ENCODE data around the gene TGFB3. TPM values are rescaled to one million over a fixed set of nuclear protein-coding genes. Genes with fewer than 3 reads are reported as not detected.

Gene TGFB3
- total and polyA plus RNA-seq, 2 donors (not counting 1 experiment from before 2014, with no cell fraction given) = 7.0 to 9.4 TPM

DNA sequence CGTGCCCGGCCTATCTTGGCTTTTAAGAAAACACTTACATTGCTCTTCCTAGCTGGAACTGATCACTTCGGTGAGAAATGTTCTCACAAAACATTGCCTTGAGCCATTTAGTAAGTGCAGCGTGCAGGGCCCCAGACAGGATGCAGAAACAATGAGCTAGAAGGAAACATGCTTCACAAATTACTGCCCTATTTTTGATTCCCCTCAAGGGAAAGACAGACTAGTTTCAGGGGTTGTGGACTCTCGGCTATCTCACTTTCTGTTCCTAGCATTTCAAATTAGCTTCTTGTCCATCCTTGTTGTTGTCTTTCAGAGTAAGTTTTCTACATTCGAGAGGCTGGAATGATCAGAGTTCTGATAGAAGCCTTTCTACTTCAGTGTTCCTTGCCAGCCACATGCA is 21.6 kb downstream of the TGFB3 start:
- Histone ChIP-seq H4K20me1 (ENCODE audit: control insufficient read depth, insufficient read depth, low read length, poor library complexity, severe bottlenecking) (no peaks in the 10 kb centered on the region), H3K4me2 (replicated peaks; ENCODE audit: low read depth, low read length, poor library complexity, severe bottlenecking) (peak overlapping the region; percentile 68)
- intact Hi-C loops (cut with micrococcal nuclease) = no loop called here

DNA sequence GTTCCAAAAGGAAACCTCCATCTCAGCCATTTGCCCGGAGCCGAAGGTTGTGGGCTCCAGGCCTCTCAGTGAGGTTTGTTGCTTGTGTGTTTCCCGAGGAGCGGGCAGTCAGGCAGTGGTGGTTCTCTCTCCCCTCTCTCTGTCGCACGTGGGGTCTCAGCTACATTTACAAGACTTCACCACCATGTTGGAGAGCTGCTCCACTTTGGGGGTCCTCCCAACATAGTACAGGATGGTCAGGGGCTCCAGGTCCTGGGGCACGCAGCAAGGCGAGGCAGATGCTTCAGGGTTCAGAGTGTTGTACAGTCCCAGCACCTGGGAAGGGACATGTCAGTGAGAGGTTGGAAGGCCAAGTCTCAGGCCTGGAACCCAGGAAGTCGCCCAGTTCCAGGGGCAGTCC is 22.8 kb downstream of the TGFB3 start:
- Mint-ChIP-seq H3K27ac (peak overlapping the region; percentile 66), H3K4me3 (peak overlapping the region; percentile 42), H3K27me3 (no peaks in the 10 kb centered on the region), H3K9me3 (ENCODE audit: insufficient read depth) (no peaks in the 10 kb centered on the region), H3K4me1 (peaks cover 51% of the 10 kb centered on the region)
- ATAC-seq (ENCODE audit: low read depth) (no peak), DNase-seq (no peak)
- Histone ChIP-seq H3K4me2 (replicated peaks; ENCODE audit: low read depth, low read length, poor library complexity, severe bottlenecking) (peak overlapping the region; percentile 68), H3K27ac (ENCODE audit: low read length in 2 of 2) (peak overlapping the region in 1 of 2 donors; percentile 90), H3K27me3 (replicated peaks in 1 of 4; ENCODE audit: control extremely low read depth in 1 of 4, control insufficient read depth in 3 of 4, insufficient read depth in 4 of 4, low read length in 3 of 4) (no peaks in the 10 kb centered on the region), H3K9me3 (ENCODE audit: control extremely low read depth in 1 of 3, control insufficient read depth in 2 of 3, insufficient read depth in 1 of 3, low read length in 2 of 3) (no peaks in the 10 kb centered on the region), H2AFZ (ENCODE audit: insufficient read depth, low read depth, low read length, poor library complexity, severe bottlenecking) (no peak overlapping the region), H3K36me3 (replicated peaks in 1 of 2; ENCODE audit: control extremely low read depth in 1 of 2, control insufficient read depth in 1 of 2, extremely low read depth in 1 of 2, insufficient read depth in 2 of 2, low read length in 1 of 2) (no peaks in the 10 kb centered on the region), H4K20me1 (ENCODE audit: control insufficient read depth, insufficient read depth, low read length, poor library complexity, severe bottlenecking) (no peaks in the 10 kb centered on the region), H3K4me3 (ENCODE audit: control extremely low read depth in 1 of 5, extremely low read depth in 1 of 5, insufficient read depth in 1 of 5, low read depth in 2 of 5, low read length in 4 of 5) (no peak overlapping the region), H3K9ac (ENCODE audit: low read length) (no peak overlapping the region), H3K4me1 (ENCODE audit: control insufficient read depth in 2 of 2, insufficient read depth in 2 of 2, low read length in 2 of 2) (peaks cover 33 to 36% of the 10 kb centered on the region in 2 donors), H3K79me2 (ENCODE audit: control insufficient read depth, insufficient read depth, low read length) (no peaks in the 10 kb centered on the region)
- TF ChIP-seq, protein P1, sequence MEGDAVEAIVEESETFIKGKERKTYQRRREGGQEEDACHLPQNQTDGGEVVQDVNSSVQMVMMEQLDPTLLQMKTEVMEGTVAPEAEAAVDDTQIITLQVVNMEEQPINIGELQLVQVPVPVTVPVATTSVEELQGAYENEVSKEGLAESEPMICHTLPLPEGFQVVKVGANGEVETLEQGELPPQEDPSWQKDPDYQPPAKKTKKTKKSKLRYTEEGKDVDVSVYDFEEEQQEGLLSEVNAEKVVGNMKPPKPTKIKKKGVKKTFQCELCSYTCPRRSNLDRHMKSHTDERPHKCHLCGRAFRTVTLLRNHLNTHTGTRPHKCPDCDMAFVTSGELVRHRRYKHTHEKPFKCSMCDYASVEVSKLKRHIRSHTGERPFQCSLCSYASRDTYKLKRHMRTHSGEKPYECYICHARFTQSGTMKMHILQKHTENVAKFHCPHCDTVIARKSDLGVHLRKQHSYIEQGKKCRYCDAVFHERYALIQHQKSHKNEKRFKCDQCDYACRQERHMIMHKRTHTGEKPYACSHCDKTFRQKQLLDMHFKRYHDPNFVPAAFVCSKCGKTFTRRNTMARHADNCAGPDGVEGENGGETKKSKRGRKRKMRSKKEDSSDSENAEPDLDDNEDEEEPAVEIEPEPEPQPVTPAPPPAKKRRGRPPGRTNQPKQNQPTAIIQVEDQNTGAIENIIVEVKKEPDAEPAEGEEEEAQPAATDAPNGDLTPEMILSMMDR (IDR thresholded peaks at IDR 0.05) = no peak
- no peak for TF ChIP-seq EZH2 (IDR thresholded peaks at IDR 0.05; ENCODE audit: borderline replicate concordance, insufficient read depth, low read depth, low read length, poor library complexity, severe bottlenecking)
- CTCF ChIA-PET = interaction anchor here (1.1 to 4.0 kb wide), 4 partner anchors 19 to 250 kb away, joined by 3 to 27 read pairs (median 10); partner anchors contain the start of gene TGFB3
- whole genome bisulfite sequencing (ENCODE audit: insufficient coverage) = 94% methylated on average over 5 of the region's 9 CpGs
- POLR2A ChIA-PET = interaction anchor here (0.7 kb wide), 1 partner anchor 22 kb away, joined by 4 read pairs; no protein-coding TSS in a partner anchor
- intact Hi-C loops (cut with micrococcal nuclease) = no loop called here

More for the DNA sequence above, 21.6 kb downstream of the TGFB3 start:
- H3K79me2 ChIP-seq (ENCODE audit: control insufficient read depth, insufficient read depth, low read length) = no peaks in the 10 kb centered on the region
- H3K9ac ChIP-seq (ENCODE audit: low read length) = peak overlapping the region; percentile 55
- H2AFZ ChIP-seq (ENCODE audit: insufficient read depth, low read depth, low read length, poor library complexity, severe bottlenecking) = peak overlapping the region; percentile 71
- no peaks in the 10 kb centered on the region for H3K9me3 ChIP-seq (ENCODE audit: control extremely low read depth in 1 of 3, control insufficient read depth in 2 of 3, insufficient read depth in 1 of 3, low read length in 2 of 3)
- H3K27me3 Mint-ChIP-seq = no peaks in the 10 kb centered on the region
- TF ChIP-seq EZH2 (IDR thresholded peaks at IDR 0.05; ENCODE audit: borderline replicate concordance, insufficient read depth, low read depth, low read length, poor library complexity, severe bottlenecking) = no peak
- TF ChIP-seq, protein P1 (IDR thresholded peaks at IDR 0.05) = no peak
- ChIA-PET CTCF (interaction anchor here (0.7 to 4.0 kb wide), 6 partner anchors 9 to 251 kb away, joined by 3 to 27 read pairs (median 10); partner anchors contain the start of gene TGFB3), POLR2A (no interaction called here)
- no peaks in the 10 kb centered on the region for H3K9me3 Mint-ChIP-seq (ENCODE audit: insufficient read depth)
- 27% methylated on average over 4 of the region's 6 CpGs for WGBS (ENCODE audit: insufficient coverage)
- ATAC-seq (ENCODE audit: low read depth) (peak; percentile 69), DNase-seq (peak; percentile 48)
- peak overlapping the region in 2 of 5 experiments; percentile 12 to 54 for H3K4me3 ChIP-seq (ENCODE audit: control extremely low read depth in 1 of 5, extremely low read depth in 1 of 5, insufficient read depth in 1 of 5, low read depth in 2 of 5, low read length in 4 of 5)
- peaks cover 51% of the 10 kb centered on the region for H3K4me1 Mint-ChIP-seq
- H3K36me3 ChIP-seq (replicated peaks in 1 of 2; ENCODE audit: control extremely low read depth in 1 of 2, control insufficient read depth in 1 of 2, extremely low read depth in 1 of 2, insufficient read depth in 2 of 2, low read length in 1 of 2) = no peaks in the 10 kb centered on the region
- H3K27ac ChIP-seq (ENCODE audit: low read length in 2 of 2) = peak overlapping the region; percentile 69 to 90
- H3K27me3 ChIP-seq (replicated peaks in 1 of 4; ENCODE audit: control extremely low read depth in 1 of 4, control insufficient read depth in 3 of 4, insufficient read depth in 4 of 4, low read length in 3 of 4) = no peaks in the 10 kb centered on the region
- H3K4me3 Mint-ChIP-seq = peak overlapping the region; percentile 78
- H3K4me1 ChIP-seq (ENCODE audit: control insufficient read depth in 2 of 2, insufficient read depth in 2 of 2, low read length in 2 of 2) = peaks cover 33 to 36% of the 10 kb centered on the region in 2 donors
- H3K27ac Mint-ChIP-seq = peak overlapping the region; percentile 93
